HG02970 (cell line): ENCODE measurements around the gene NDUFV1.
"Not testable (repeated sequence)": the region's sequence is repeated elsewhere in the genome, so short reads cannot be mapped to it uniquely, and the experiment has no call there.

ENCODE experiments used
- ATAC-seq: cut with Tn5 transposase; IDR thresholded peaks from one replicate; pipeline ENCODE4 v1.9.1; 2021; ENCODE audit warnings: mild to moderate bottlenecking, moderate library complexity, moderate number of reproducible peaks; ENCODE audit not compliant: unreplicated experiment, low FRiP score

The NDUFV1 gene

GRCh38 chr11:67584881-67585873, 21.6 kb upstream of the NDUFV1 start:
- no peak for ATAC-seq

GRCh38 chr11:67585911-67586310, 20.8 kb upstream of the NDUFV1 start:
- ATAC-seq: no peak

GRCh38 chr11:67586568-67587250, 20.0 kb upstream of the NDUFV1 start:
- no peak for ATAC-seq

GRCh38 chr11:67588136-67588503, 18.6 kb upstream of the NDUFV1 start:
- peak; percentile 13 for ATAC-seq

- not testable (repeated sequence) for ATAC-seq
Observed at GRCh38 chr11:67588899-67589415, 17.8 kb upstream of the NDUFV1 start.

- ATAC-seq: no peak
Observed at GRCh38 chr11:67592880-67593564, 13.7 kb upstream of the NDUFV1 start.

GRCh38 chr11:67593565-67593905, 13.2 kb upstream of the NDUFV1 start:
- ATAC-seq: no peak

GRCh38 chr11:67594480-67594879, 12.3 kb upstream of the NDUFV1 start:
- ATAC-seq: no peak

- no peak for ATAC-seq
Observed at GRCh38 chr11:67596753-67597300, 9.9 kb upstream of the NDUFV1 start.

GRCh38 chr11:67597458-67597857, 9.3 kb upstream of the NDUFV1 start:
- not testable (repeated sequence) for ATAC-seq

GRCh38 chr11:67597963-67598362, 8.8 kb upstream of the NDUFV1 start:
- ATAC-seq: not testable (repeated sequence)

GRCh38 chr11:67599149-67599548, 7.6 kb upstream of the NDUFV1 start:
- no peak for ATAC-seq

GRCh38 chr11:67600324-67601029, 6.3 kb upstream of the NDUFV1 start:
- no peak for ATAC-seq

- ATAC-seq: no peak
Observed at GRCh38 chr11:67601098-67601497, 5.6 kb upstream of the NDUFV1 start.

- ATAC-seq: not testable (repeated sequence)
Observed at GRCh38 chr11:67604119-67604518, 2.6 kb upstream of the NDUFV1 start.

- ATAC-seq: no peak
Observed at GRCh38 chr11:67604815-67605214, 1.9 kb upstream of the NDUFV1 start.

- no peak for ATAC-seq
Observed at GRCh38 chr11:67605231-67606011, 1.3 kb upstream of the NDUFV1 start.

GRCh38 chr11:67606093-67606491, 644 bp upstream of the NDUFV1 start:
- no peak for ATAC-seq

- ATAC-seq: no peak
Observed at GRCh38 chr11:67607507-67607906, 771 bp downstream of the NDUFV1 start.
